DOHH2 (cell line): Measurements from ENCODE around the gene PHACTR1.

Experiments
- H3F3A ChIP-seq: fragments of 200-600 bp; sonication (generic), shearing (Covaris generic); 2 replicates; pipeline ENCODE4 v1.6.0; 2016; ENCODE audit warnings: antibody characterized with exemption, mild to moderate bottlenecking; ENCODE audit not compliant: control insufficient read depth, insufficient read depth
- H3K27ac ChIP-seq: fragments of 200-600 bp; sonication (generic); 2 replicates; pipeline ENCODE4 v1.5.1; 2014; ENCODE audit warnings: low read depth, mild to moderate bottlenecking, low read length, moderate library complexity
- H3K27me3 ChIP-seq: fragments of 200-600 bp; sonication (generic); 2 replicates; pipeline ENCODE4 v1.6.1; 2014; ENCODE audit warnings: mild to moderate bottlenecking, low read length, mixed read lengths; ENCODE audit not compliant: control insufficient read depth
- H3K36me3 ChIP-seq: fragments of 200-600 bp; sonication (generic); 2 replicates; pipeline ENCODE4 v1.6.1; 2014; ENCODE audit warnings: mild to moderate bottlenecking, low read length, moderate library complexity, mixed read lengths; ENCODE audit not compliant: control insufficient read depth
- H3K4me1 ChIP-seq: fragments of 200-600 bp; sonication (generic); 2 replicates; pipeline ENCODE4 v1.6.1; 2014; ENCODE audit warnings: mild to moderate bottlenecking, low read length, mixed read lengths; ENCODE audit not compliant: control insufficient read depth
- H3K4me2 ChIP-seq: fragments of 200-600 bp; sonication (generic); 2 replicates; pipeline ENCODE4 v1.6.0; 2014; ENCODE audit warnings: mild to moderate bottlenecking, low read length, moderate library complexity
- H3K4me3 ChIP-seq: fragments of 200-600 bp; sonication (generic); 2 replicates; pipeline ENCODE4 v1.5.1; 2014; ENCODE audit warnings: mild to moderate bottlenecking, low read length, mixed read lengths
- H3K79me2 ChIP-seq: fragments of 200-600 bp; sonication (generic); 2 replicates; pipeline ENCODE4 v1.6.1; 2014; ENCODE audit warnings: mild to moderate bottlenecking, low read length, mixed read lengths; ENCODE audit not compliant: control insufficient read depth
- H3K9me2 ChIP-seq: fragments of 200-600 bp; sonication (generic); replicated peaks from 2 replicates; pipeline ENCODE4 v1.6.1; 2014; ENCODE audit warnings: mild to moderate bottlenecking, low read length, mixed read lengths; ENCODE audit not compliant: control insufficient read depth
- H3K9me3 ChIP-seq: fragments of 200-600 bp; sonication (generic); 2 replicates; pipeline ENCODE4 v1.6.1; 2014; ENCODE audit warnings: antibody characterized with exemption, low read length, mixed read lengths; ENCODE audit not compliant: control insufficient read depth, insufficient read depth
- H4K20me1 ChIP-seq: fragments of 200-600 bp; sonication (generic); 2 replicates; pipeline ENCODE4 v1.6.0; 2014; ENCODE audit warnings: low read depth, mild to moderate bottlenecking, antibody characterized with exemption, low read length, moderate library complexity; ENCODE audit not compliant: control insufficient read depth, insufficient read depth
- EZH2phosphoT487 ChIP-seq: fragments of 200-600 bp; sonication (generic); IDR thresholded peaks from 2 replicates; pipeline ENCODE4 v1.6.1; 2017; ENCODE audit warnings: borderline replicate concordance, mild to moderate bottlenecking, antibody characterized with exemption, low read length, moderate library complexity, mixed read lengths
- TF ChIP-seq, protein P1 (sequence below): fragments of 200-600 bp; sonication (generic); IDR thresholded peaks from one replicate; pipeline ENCODE4 v1.5.1; 2014; ENCODE audit warnings: antibody characterized with exemption, mild to moderate bottlenecking, low read depth, low read length; ENCODE audit not compliant: poor library complexity, severe bottlenecking

The PHACTR1 gene

DNA sequence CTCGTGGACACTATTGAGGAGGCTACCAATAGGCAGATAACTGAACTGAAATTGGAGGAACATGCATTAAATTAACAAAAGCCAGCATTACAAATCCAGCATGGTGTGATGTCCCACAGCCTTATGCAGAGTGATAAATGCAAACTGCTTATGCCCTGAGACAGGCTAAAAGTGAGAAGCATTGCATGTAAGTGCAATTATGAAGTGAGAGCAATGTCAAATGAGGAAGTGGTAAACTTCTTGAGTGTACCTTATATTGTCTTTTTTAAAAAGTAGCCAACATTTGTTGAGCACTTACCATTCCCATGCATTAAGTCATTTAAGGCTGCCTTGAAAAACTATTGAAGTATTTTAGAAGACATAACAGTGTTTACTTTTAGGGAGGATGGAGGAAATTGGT is 399.6 kb downstream of the PHACTR1 start:
- no peaks in the 10 kb centered on the region for H3K36me3 ChIP-seq

DNA sequence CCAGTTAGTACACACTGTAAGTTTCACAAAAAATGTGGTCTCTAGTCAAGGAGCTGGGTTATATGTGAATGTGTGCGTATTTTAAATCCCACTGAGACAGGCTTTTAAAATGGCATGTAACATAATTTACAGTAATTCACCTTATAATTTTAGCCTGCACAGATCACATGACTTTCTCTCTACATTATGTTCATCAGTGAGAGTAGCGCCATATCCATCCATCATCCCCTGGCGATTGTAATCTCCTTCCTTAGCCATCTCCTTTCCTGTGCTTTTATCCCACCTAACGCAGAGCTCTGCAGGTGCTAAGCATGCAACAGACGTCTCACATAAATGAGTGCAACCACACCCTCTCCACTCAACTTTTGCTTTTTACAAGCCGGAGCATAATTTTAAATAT is 401.0 kb downstream of the PHACTR1 start:
- Histone ChIP-seq H3K9me2 (no peaks in the 10 kb centered on the region), H3K4me1 (peaks cover 37% of the 10 kb centered on the region), H3K4me2 (no peak overlapping the region), H3K36me3 (no peaks in the 10 kb centered on the region), H4K20me1 (no peaks in the 10 kb centered on the region), H3K4me3 (no peak overlapping the region), H3K9me3 (no peaks in the 10 kb centered on the region), H3K27me3 (no peaks in the 10 kb centered on the region; the same call in 1 of the 2 replicates), H3K27ac (no peak overlapping the region), H3F3A (no peaks in the 10 kb centered on the region), H3K79me2 (no peaks in the 10 kb centered on the region)
- TF ChIP-seq, protein P1, sequence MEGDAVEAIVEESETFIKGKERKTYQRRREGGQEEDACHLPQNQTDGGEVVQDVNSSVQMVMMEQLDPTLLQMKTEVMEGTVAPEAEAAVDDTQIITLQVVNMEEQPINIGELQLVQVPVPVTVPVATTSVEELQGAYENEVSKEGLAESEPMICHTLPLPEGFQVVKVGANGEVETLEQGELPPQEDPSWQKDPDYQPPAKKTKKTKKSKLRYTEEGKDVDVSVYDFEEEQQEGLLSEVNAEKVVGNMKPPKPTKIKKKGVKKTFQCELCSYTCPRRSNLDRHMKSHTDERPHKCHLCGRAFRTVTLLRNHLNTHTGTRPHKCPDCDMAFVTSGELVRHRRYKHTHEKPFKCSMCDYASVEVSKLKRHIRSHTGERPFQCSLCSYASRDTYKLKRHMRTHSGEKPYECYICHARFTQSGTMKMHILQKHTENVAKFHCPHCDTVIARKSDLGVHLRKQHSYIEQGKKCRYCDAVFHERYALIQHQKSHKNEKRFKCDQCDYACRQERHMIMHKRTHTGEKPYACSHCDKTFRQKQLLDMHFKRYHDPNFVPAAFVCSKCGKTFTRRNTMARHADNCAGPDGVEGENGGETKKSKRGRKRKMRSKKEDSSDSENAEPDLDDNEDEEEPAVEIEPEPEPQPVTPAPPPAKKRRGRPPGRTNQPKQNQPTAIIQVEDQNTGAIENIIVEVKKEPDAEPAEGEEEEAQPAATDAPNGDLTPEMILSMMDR = no peak
- no peak for TF ChIP-seq EZH2phosphoT487

More for the DNA sequence above, 399.6 kb downstream of the PHACTR1 start:
- Histone ChIP-seq H3K79me2 (no peaks in the 10 kb centered on the region), H3K27ac (peak overlapping the region; percentile 36; the same call in 1 of the 2 replicates), H4K20me1 (no peaks in the 10 kb centered on the region), H3K4me1 (peaks cover 45% of the 10 kb centered on the region), H3K4me2 (no peak overlapping the region), H3K4me3 (no peak overlapping the region), H3K27me3 (no peaks in the 10 kb centered on the region; the same call in 1 of the 2 replicates), H3K9me3 (no peaks in the 10 kb centered on the region), H3K9me2 (no peaks in the 10 kb centered on the region), H3F3A (no peaks in the 10 kb centered on the region)
- TF ChIP-seq, protein P1 = no peak
- TF ChIP-seq EZH2phosphoT487 = no peak

DNA sequence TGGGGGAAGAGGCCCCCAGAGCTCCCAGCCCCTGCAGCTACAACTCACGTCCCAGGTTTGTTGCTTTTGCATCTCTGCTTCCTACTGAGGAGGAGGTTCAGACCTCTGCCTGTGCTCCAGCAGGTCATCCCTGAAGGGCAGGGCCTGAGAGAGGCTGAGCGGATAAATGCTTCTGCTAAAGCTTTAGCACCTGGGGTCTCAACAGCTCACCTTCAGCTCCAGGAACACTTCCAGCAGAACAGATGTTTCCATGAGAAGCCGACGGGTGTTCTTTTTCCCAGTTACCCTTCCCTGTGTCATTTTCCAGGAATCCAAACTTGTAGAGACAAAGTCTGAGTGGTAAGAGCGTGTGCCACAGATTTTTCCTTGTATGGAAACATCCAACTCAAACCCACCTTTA is 403.0 kb downstream of the PHACTR1 start:
- no peaks in the 10 kb centered on the region for H3K79me2 ChIP-seq
- H3K27ac ChIP-seq = no peak overlapping the region
- no peaks in the 10 kb centered on the region for H4K20me1 ChIP-seq
- no peaks in the 10 kb centered on the region for H3K36me3 ChIP-seq
- TF ChIP-seq EZH2phosphoT487 = no peak
- TF ChIP-seq, protein P1 = no peak
- H3K4me3 ChIP-seq = no peak overlapping the region
- H3K27me3 ChIP-seq = no peaks in the 10 kb centered on the region; the same call in 1 of the 2 replicates
- H3F3A ChIP-seq = no peaks in the 10 kb centered on the region
- no peaks in the 10 kb centered on the region for H3K9me3 ChIP-seq
- H3K4me2 ChIP-seq = no peak overlapping the region
- H3K4me1 ChIP-seq = peaks cover 26% of the 10 kb centered on the region
- no peaks in the 10 kb centered on the region for H3K9me2 ChIP-seq
